GM12878 (cell line): ENCODE results near the gene KIF26A. TPM values are rescaled to one million over a fixed set of nuclear protein-coding genes. Genes with fewer than 3 reads are reported as not detected.

Source experiments
- ATAC-seq: fragments of 200-7000 bp; cut with Tn5 transposase; 3 replicates; pipeline ENCODE4 v1.9.1; 2020; ENCODE audit warnings: mild to moderate bottlenecking, moderate library complexity
- BruUV-seq: library from RNA; stranded (reverse); fragments of 400-500 nt; replicated peaks from 2 replicates; lab custom pipeline; 2021; lab: Mats Ljungman, UMichigan
- CTCF ChIA-PET: fragments of 300-600 bp; sonication (Branson Sonifier 250); formaldehyde crosslinking; extraction: SDS; loops from one replicate; lab custom pipeline; 2021; ENCODE audit warnings: inconsistent platforms; lab: Yijun Ruan, JAX
- POLR2A ChIA-PET: fragments of 350-600 bp; formaldehyde crosslinking; extraction: SDS; loops from one replicate; lab custom pipeline; 2021; ENCODE audit warnings: inconsistent platforms; lab: Charles Lee
- RAD21 ChIA-PET: fragments of 300-600 bp; sonication (Branson Sonifier 250); formaldehyde crosslinking; loops from one replicate; lab custom pipeline; 2023; ENCODE audit warnings: antibody characterized with exemption; ENCODE audit not compliant: unreplicated experiment; lab: Charles Lee
- SMC1A ChIA-PET: fragments of 300-600 bp; sonication (Branson Sonifier 250); formaldehyde crosslinking; loops from one replicate; lab custom pipeline; 2023; ENCODE audit not compliant: unreplicated experiment, uncharacterized antibody; lab: Charles Lee
- DNase-seq: peaks from one replicate; pipeline ENCODE4 v3.0.0-alpha.2; 2011; ENCODE audit warnings: low read depth, low spot score
- FAIRE-seq: peaks from 3 replicates; lab custom pipeline; 2011; peaks lifted over from hg19 to GRCh38; lab: Jason Lieb, UNC
- H2AFZ ChIP-seq: 2 replicates; pipeline ENCODE4 v1.6.0; 2011; ENCODE audit warnings: low read depth, low read length, control low read depth; ENCODE audit not compliant: control insufficient read depth
- H3K27ac ChIP-seq: 2 replicates; pipeline ENCODE4 v1.5.1; 2011; ENCODE audit warnings: control low read depth; ENCODE audit not compliant: control insufficient read depth, insufficient read depth
- H3K27me3 ChIP-seq, 2 experiments: replicated peaks in 1 of 2; 2 replicates each; pipeline versions ENCODE4 v1.6.0 to v1.6.1; 2011; ENCODE audit warnings: low read length in 1 of 2; ENCODE audit not compliant: control insufficient read depth in 2 of 2, insufficient read depth in 2 of 2
- H3K36me3 ChIP-seq, 2 experiments: 2 replicates each; pipeline ENCODE4 v1.5.1; 2011; ENCODE audit warnings: low read length in 1 of 2; ENCODE audit not compliant: control insufficient read depth in 2 of 2, insufficient read depth in 2 of 2
- H3K4me1 ChIP-seq: 2 replicates; pipeline ENCODE4 v1.6.1; 2011; ENCODE audit warnings: mild to moderate bottlenecking, low read length, moderate library complexity, mixed read lengths; ENCODE audit not compliant: control insufficient read depth, insufficient read depth
- H3K4me2 ChIP-seq: 2 replicates; pipeline ENCODE4 v1.6.0; 2011; ENCODE audit warnings: control low read depth; ENCODE audit not compliant: control insufficient read depth, insufficient read depth
- H3K4me3 ChIP-seq: fragments of 200-600 bp; sonication (generic); 2 replicates; pipeline ENCODE4 v1.5.1; 2016
- H3K79me2 ChIP-seq: 2 replicates; pipeline ENCODE4 v1.6.0; 2011; ENCODE audit warnings: low read length; ENCODE audit not compliant: control insufficient read depth, insufficient read depth
- H3K9ac ChIP-seq: 2 replicates; pipeline ENCODE4 v1.8.0; 2011; ENCODE audit warnings: low read length, control low read depth, mixed read lengths; ENCODE audit not compliant: control insufficient read depth, insufficient read depth
- H3K9me3 ChIP-seq: replicated peaks from 3 replicates; pipeline ENCODE4 v1.5.1; 2011; ENCODE audit warnings: mild to moderate bottlenecking, low read length; ENCODE audit not compliant: control insufficient read depth, insufficient read depth
- H4K20me1 ChIP-seq: 2 replicates; pipeline ENCODE4 v1.6.0; 2011; ENCODE audit not compliant: control insufficient read depth, insufficient read depth
- ATF3 ChIP-seq: IDR thresholded peaks from 2 replicates; pipeline ENCODE4 v1.6.1; 2011; ENCODE audit warnings: low read depth, mild to moderate bottlenecking, low read length, moderate library complexity, borderline replicate concordance; ENCODE audit errors: extremely low read depth
- CREB1 ChIP-seq: IDR thresholded peaks from 2 replicates; pipeline ENCODE4 v1.6.1; 2012; ENCODE audit warnings: low read depth, mild to moderate bottlenecking, inconsistent platforms
- LARP7 ChIP-seq: fragments of 450-650 bp; IDR thresholded peaks from 2 replicates; pipeline ENCODE4 v1.6.1; 2017; ENCODE audit warnings: mild to moderate bottlenecking
- NFYA ChIP-seq: IDR thresholded peaks from 2 replicates; pipeline ENCODE4 v1.6.1; 2011; ENCODE audit warnings: low read depth, mild to moderate bottlenecking, low read length, improper control_type of control experiment, borderline replicate concordance
- RBBP5 ChIP-seq: fragments of 200-600 bp; sonication (generic); conservative IDR thresholded peaks from 2 replicates; pipeline ENCODE4 v1.6.1; 2016
- REST ChIP-seq: IDR thresholded peaks from 2 replicates; pipeline ENCODE4 v1.6.1; 2012; ENCODE audit warnings: mild to moderate bottlenecking, low read depth, low read length
- TBL1XR1 ChIP-seq: IDR thresholded peaks from 2 replicates; pipeline ENCODE4 v1.6.1; 2012; ENCODE audit warnings: low read depth, low read length, improper control_type of control experiment
- TCF7 ChIP-seq: IDR thresholded peaks from 2 replicates; pipeline ENCODE4 v1.6.1; 2014; ENCODE audit warnings: antibody characterized with exemption, borderline replicate concordance
- ZBTB4 ChIP-seq: fragments of 450-650 bp; formaldehyde crosslinking; IDR thresholded peaks from 2 replicates; pipeline ENCODE4 v1.4.0; 2022; ENCODE audit warnings: mild to moderate bottlenecking, moderate library complexity
- ZSCAN29 ChIP-seq: fragments of 450-650 bp; IDR thresholded peaks from 2 replicates; pipeline ENCODE4 v1.6.1; 2017; ENCODE audit warnings: mild to moderate bottlenecking, moderate library complexity
- WGBS: methylation state at CpG from one replicate; pipeline ENCODE4 v1.1.6; 2016; ENCODE audit warnings: low lambda C conversion rate; ENCODE audit not compliant: insufficient replicate concordance, insufficient coverage; ENCODE audit errors: missing lambda C conversion rate; 5-methylcytosine and 5-hydroxymethylcytosine counted together
- in situ Hi-C: fragments of 300-500 bp; cut with MboI; formaldehyde crosslinking; loops from 9 replicates; pipeline ENCODE4 v1.14.3; 2018; ENCODE audit warnings: mixed read lengths
- intact Hi-C: fragments of 100-400 bp; cut with micrococcal nuclease; formaldehyde crosslinking; loops from one replicate; pipeline ENCODE4 v1.14.2; 2022; ENCODE audit not compliant: unreplicated experiment
- polyA plus RNA-seq, 11 experiments: library from polyadenylated mRNA; depleted of rRNA in 4 of 11; unstranded in 6 of 11; stranded (reverse) in 5 of 11; fragments of >200 nt; fragmentation: Nextera tagmentation in 4 of 11; fragmentation: Illumina TruSeq in 1 of 11; extraction: Ambion mirVana in 4 of 11; extraction: Trizol in 1 of 11; gene quantifications; 1 replicate in 1 of 11; 2 replicates in 10 of 11; pipeline versions ENCODE4 v1.2.1 to v1.2.3, GENCODE V29; 2011 to 2016; ENCODE audit warnings: inconsistent platforms in 2 of 11, missing spikeins in 2 of 11, low read depth in 1 of 11
- total RNA-seq, 4 experiments: library from RNA; depleted of rRNA in 3 of 4; stranded (reverse); fragments of >200 nt in 3 of 4; fragmentation: Illumina TruSeq in 1 of 4; extraction: Trizol in 1 of 4; gene quantifications; 2 replicates each; pipeline versions ENCODE4 v1.2.1 to v1.2.3, GENCODE V29; 2013 to 2021

Gene KIF26A
- total and polyA plus RNA-seq, 10 of the 15 experiments (the other 5 are each of a cell fraction or from before 2014, with no cell fraction given), result 0.05 TPM; not detected in 9

- DNase-seq (no peak), FAIRE-seq (no peak), ATAC-seq (no peak)
- Histone ChIP-seq H3K79me2 (no peaks in the 10 kb centered on the region), H3K4me2 (no peak overlapping the region), H4K20me1 (no peaks in the 10 kb centered on the region), H3K4me1 (no peaks in the 10 kb centered on the region), H3K27ac (no peak overlapping the region), H3K27me3 (no peaks in the 10 kb centered on the region), H2AFZ (no peak overlapping the region), H3K36me3 (no peaks in the 10 kb centered on the region), H3K9me3 (no peaks in the 10 kb centered on the region), H3K9ac (no peak overlapping the region), H3K4me3 (no peak overlapping the region)
- no peak for TF ChIP-seq ZBTB4 (CRISPR knock-in tag)
- no peak for TF ChIP-seq LARP7
- TF ChIP-seq ZSCAN29, result no peak
- TF ChIP-seq REST, result no peak
- no peak for TF ChIP-seq RBBP5
- TF ChIP-seq TCF7, result no peak
- TF ChIP-seq ATF3, result no peak
- TF ChIP-seq CREB1, result no peak
- TF ChIP-seq NFYA, result no peak
- TF ChIP-seq TBL1XR1, result no peak
- RAD21 ChIA-PET, result no interaction called here
- intact Hi-C loops, result no loop called here
- CTCF ChIA-PET, result no interaction called here
- WGBS, result 28% methylated on average over 23 of the region's 27 CpGs
- POLR2A ChIA-PET, result no interaction called here
- SMC1A ChIA-PET, result no interaction called here
- in situ Hi-C loops, result no loop called here
- no TSS peak for BruUV-seq
These were observed 48.9 kb downstream of the KIF26A start for GRCh38 chr14:104187121-104187889.
